HG03342 (cell line): ENCODE measurements around the gene XRCC5.

ENCODE experiments used
- ATAC-seq: cut with Tn5 transposase; IDR thresholded peaks from one replicate; pipeline ENCODE4 v1.9.1; 2021; ENCODE audit warnings: mild to moderate bottlenecking, moderate library complexity; ENCODE audit not compliant: unreplicated experiment

Gene XRCC5

DNA sequence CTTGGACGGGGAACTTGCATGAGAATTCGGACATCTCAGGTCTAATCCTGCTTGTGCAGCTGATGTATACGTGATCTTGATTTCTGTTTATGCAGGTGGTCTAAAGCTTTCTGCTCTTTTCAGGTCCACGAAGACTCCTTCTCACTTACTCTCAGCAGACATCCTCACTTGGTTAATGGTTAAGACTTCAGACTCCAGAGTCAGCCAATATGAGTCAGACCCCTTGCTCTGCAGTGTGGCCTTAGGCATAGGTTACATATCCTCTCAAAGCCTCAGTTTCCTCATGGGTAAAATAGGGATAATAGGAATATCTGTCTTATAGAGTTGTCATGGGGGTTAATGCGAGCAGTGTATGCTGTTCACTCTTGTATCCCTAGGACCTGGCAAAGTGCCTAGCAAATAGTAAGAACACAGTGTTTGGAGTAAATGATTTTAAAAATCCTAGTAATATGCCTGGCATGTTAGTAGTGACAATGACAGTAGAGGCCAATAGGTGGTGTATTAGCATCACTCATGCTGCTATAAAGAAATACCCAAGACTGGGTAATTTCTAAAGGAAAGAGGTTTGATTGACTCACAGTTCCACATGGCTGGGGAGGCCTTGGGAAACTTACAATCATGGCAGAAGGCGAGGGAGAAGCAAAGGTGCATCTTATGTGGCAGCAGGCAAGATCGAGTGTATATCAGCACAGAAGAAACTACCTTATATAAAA, 42.3 kb downstream of the XRCC5 start:
- ATAC-seq: no peak

GRCh38 chr2:216155954-216156353, 46.8 kb downstream of the XRCC5 start:
- ATAC-seq: no peak

DNA sequence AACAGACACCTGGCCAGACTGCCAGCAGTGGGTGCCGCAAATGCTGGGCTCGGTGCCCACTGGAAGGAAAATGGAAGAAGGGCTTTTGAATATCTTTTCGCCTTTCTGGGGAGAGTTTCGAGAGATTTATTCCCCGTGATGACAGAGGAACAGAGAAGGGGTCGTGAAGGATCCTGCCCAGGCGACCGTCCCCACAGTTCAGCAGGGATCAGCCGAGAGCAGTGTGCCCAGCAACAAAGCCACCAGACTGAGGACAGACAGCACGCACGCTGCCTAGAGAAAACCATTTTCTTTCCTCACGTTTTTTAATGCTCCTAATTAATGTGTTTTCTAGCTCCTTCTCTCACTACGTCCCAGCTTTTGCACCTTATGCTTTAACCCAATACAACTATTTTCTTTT, 47.7 kb downstream of the XRCC5 start:
- no peak for ATAC-seq

GRCh38 chr2:216159144-216159543, 50.0 kb downstream of the XRCC5 start:
- no peak for ATAC-seq

DNA sequence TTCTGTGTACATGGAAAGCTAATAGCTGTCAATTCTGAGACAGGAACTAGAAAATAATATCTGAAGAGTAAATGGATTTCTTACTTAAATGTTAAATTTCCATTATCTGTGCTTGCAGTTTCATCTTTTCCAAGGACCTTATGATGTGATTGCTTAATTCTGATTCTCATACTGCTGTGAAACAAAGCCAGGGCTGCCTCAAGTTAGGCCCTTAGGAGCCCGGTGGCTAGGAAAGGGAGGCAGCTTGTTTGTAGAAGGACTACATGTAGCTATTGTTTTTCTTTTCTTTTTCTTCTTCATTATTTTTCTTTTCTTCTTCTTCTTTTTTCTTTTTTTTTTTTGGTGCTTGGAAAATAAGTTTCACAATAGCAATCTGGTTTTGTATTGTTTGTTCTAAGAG, 50.5 kb downstream of the XRCC5 start:
- no peak for ATAC-seq

- no peak for ATAC-seq
Measured at GRCh38 chr2:216160786-216161185, 51.6 kb downstream of the XRCC5 start.

DNA sequence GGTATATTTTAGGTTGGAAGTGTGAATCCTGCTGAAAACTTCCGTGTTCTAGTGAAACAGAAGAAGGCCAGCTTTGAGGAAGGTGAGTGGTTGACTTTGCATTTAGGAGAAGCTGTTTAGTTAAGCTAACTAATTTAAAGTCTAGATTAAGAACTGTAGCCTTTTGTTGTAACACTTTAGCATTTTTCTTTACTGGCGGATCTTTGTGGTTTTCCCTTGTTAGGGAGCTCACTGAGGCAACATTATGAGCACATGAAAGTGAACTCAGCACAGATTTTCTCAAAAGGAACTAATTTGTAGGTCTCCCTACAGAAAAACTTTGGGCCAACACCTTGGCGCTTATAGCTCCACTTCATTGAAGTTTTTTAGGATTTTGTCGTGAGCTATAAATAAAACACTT, 52.8 kb downstream of the XRCC5 start:
- ATAC-seq: no peak

- ATAC-seq: no peak
Measured at GRCh38 chr2:216163518-216163917, 54.4 kb downstream of the XRCC5 start.

- no peak for ATAC-seq
Measured at GRCh38 chr2:216164087-216164486, 54.9 kb downstream of the XRCC5 start.

- no peak for ATAC-seq
Measured at GRCh38 chr2:216164576-216164975, 55.4 kb downstream of the XRCC5 start.

DNA sequence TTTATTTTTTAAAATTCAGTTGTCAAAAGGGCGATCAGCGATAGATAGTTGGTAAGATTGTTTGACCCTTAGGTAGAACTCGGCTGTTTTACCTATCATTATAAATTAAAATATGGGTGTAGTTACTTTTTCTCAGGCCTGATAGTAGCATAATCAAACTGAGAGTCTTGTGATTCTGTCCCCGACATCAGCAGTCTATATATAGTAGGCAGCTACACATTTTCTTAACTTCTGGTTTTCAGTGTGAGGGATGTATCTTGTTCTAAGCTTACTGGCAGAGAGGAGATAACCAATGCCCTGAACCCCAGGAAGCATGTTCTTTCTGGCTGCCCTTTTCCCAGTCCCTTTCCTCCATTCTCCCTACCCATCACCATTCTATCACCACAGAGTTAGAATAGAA, 56.6 kb downstream of the XRCC5 start:
- no peak for ATAC-seq

DNA sequence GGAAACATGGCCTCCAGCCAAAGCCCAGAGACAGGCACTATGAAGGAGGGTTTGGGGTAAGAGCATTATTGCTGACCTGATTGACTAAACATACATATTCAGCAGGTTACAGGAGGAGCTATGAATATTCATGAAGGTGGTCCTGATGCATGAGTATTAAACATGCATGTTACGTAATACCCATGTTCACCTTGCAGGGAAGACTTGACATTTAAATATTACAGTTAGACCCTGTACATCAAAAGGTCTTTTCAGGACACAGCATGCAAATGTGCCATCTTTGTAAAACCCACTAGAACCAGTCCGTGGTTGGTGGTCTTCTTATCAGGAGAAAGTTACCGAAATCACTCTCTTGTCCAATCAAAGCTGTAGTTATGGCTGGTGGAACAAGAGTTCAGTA, 59.9 kb downstream of the XRCC5 start:
- ATAC-seq: no peak

DNA sequence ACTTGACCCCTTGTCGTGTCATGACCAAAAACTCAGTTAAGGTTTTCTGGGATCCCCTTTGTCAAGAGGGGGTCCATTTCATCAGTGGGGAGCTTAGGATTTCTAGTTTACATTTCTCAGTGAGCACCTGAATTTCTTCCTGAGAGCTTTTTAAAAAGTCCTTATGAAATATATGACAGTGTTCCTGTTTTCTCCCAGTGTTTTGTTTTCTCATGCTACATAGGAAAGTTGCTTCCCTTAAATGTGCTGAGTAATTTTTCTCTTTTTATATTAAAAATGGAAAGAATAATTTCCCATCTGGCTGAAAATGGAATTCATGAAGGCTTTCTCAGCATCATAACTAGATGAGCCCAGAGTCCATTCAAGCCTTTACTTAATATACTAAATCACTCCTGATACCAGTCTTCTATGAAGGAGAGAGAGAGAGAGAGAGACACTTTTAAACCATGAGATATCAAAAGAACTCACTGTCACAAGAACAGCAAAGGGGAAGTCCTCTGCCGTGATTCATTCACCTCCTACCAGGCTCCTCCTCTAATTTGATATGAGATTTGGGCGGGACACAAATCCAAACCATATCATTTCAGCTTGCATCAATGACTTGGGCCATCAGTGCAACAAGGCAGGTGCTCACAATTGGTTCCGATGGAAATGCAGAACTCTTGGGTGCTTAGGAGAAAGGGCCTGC, 61.1 kb downstream of the XRCC5 start:
- ATAC-seq: no peak

DNA sequence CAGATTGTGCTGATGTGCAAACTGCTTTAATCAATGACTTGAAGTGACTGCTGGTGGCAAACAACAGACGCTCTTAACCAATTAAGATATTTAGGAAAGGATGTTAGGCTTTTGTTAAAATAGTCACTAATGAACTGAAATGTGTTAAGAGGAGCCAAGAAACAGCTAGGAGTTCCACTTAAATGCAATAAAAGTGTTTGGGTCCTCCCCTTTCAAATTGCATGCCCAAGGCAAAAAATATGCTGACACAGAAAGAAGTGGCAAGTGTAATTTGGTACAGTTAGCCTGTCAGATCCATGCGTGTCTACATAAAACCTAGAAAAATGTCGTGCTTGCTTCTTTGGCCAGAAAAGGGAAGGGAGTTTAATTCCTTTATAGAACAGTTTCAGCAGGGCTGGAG, 61.9 kb downstream of the XRCC5 start:
- ATAC-seq: no peak

DNA sequence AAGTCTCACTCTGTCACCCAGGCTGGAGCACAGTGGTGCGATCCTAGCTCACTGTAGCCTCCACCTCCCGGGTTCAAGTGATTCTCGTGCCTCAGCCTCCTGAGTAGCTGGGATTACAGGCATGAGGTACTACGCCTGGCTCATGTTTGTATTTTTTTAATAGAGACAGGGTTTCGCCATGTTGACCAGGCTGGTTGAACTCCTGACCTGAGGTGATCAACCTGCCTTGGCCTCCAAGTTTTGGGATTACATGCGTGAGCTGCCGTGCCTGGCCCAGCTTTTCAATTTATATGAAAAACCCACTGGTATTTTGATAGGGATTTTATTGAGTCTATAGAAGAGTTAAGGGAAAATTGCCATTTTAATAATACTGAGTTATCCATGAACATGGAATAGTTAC, 63.3 kb downstream of the XRCC5 start:
- no peak for ATAC-seq

DNA sequence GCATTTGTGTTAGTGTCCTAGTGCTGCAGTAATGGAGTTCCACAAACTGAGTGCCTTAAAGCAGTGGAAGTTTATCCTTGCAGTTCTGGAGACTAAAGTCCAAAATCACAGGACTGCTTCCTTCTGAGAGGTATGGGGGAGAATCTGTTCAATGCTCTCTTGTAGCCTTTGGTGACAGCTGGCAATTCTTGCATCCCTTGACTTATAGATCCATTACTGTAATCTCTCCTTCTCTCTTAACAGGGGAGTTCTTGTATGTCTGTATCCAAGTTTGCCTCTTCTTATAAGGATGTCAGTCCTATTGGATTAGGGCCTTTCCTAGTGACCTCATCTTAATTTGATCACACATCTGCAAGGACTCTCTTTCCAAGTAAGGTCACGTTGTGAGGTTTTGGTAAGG, 69.9 kb downstream of the XRCC5 start:
- ATAC-seq: no peak

DNA sequence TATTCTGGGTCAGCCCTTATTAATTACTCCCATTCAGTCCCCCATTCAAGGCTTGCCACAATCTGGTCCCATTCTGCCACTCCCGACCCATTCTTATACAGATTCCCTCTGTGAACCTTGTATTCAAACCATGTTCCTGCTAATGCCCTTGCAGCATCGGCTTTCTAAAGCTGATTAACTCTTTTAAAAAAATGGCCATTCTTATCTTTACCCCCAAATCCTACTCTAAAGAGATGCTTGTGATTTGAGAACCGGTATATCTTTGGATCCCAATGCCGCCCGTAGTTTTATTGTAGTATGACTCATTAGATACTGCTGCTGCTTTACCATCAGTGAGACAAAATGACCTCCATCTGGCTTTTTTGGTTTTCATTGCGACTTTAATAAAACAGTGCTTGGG, 72.2 kb downstream of the XRCC5 start:
- ATAC-seq: no peak

DNA sequence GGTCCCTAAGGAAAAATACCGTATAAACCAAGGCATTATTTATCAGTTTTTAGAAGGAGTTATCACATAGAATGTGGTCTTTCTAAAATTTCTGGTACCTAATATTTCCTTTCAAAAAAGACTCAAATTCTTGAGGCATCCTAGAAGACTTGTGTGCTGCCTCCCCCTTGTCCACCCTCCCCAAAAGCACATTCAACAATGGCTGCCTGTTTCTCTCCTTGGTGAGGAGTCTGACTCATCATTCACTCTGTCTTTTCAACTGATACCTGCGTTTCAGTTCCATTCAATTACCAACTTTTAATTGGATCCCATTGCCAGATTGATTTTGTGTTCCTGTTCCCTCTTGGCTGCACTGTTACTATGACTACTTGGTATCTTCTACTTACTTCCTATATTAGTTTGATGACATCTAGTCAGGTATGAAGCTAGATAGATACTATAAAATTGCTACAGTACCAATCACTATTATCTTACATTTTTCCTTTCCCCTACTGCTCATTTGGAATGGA, 72.9 kb downstream of the XRCC5 start:
- no peak for ATAC-seq

GRCh38 chr2:216183462-216183861, 74.3 kb downstream of the XRCC5 start:
- ATAC-seq: peak; percentile 61

DNA sequence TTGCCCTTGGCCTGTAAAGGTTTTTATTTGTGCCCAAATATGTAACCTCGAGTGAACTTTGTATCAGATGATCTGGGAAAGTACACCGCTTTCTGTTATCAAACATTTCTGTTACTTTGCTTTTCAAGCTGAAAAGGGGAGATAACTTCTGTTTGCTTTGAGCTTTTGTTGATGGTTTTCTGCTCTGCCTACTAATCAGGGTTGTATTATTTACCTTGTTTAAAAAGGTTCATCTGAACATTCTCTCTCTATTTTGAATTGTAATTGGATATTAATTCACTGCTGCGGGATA, 79.4 kb downstream of the XRCC5 start:
- no peak for ATAC-seq

- ATAC-seq: no peak
Measured at GRCh38 chr2:216188956-216189355, 79.8 kb downstream of the XRCC5 start.

- ATAC-seq: no peak
Measured at GRCh38 chr2:216189410-216189809, 80.3 kb downstream of the XRCC5 start.

DNA sequence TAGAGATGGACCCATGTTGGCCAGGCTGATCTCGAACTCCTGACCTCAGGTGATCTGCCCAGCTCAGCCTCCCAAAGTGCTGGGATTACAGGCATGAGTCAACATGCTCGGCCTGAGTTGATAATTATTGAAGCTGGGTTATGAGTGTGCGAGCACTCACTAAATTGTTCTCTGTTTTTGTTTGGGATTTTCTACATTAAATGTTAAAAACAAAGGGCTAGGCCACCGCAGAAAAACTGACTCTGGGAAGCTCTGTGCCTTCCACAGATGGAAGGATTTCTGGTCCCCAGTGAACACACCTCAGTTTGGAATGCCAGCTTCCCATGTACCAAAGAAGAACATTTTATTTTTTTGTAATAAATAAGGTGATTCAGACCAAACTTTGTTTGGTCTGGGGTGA, 83.0 kb downstream of the XRCC5 start:
- ATAC-seq: no peak
